Coronary artery (tissue), 2 donors: ENCODE results near the gene STT3A.

Source experiments
- DNase-seq: peaks from one replicate; pipeline ENCODE4 v3.0.0-alpha.2; 2017; ENCODE audit warnings: low spot score
- H3K27ac ChIP-seq, 2 donors: fragments of 200-600 bp; sonication (generic); one replicate each; pipeline ENCODE4 v1.5.1; 2016 to 2019
- H3K4me3 ChIP-seq: fragments of 200-600 bp; sonication (generic); 2 replicates; pipeline ENCODE4 v1.5.1; 2016; ENCODE audit warnings: mild to moderate bottlenecking, moderate library complexity
- CTCF ChIP-seq: fragments of 200-600 bp; sonication (generic); IDR thresholded peaks from one replicate; pipeline ENCODE4 v1.5.1; 2019; ENCODE audit warnings: antibody characterized with exemption

Gene STT3A

DNA sequence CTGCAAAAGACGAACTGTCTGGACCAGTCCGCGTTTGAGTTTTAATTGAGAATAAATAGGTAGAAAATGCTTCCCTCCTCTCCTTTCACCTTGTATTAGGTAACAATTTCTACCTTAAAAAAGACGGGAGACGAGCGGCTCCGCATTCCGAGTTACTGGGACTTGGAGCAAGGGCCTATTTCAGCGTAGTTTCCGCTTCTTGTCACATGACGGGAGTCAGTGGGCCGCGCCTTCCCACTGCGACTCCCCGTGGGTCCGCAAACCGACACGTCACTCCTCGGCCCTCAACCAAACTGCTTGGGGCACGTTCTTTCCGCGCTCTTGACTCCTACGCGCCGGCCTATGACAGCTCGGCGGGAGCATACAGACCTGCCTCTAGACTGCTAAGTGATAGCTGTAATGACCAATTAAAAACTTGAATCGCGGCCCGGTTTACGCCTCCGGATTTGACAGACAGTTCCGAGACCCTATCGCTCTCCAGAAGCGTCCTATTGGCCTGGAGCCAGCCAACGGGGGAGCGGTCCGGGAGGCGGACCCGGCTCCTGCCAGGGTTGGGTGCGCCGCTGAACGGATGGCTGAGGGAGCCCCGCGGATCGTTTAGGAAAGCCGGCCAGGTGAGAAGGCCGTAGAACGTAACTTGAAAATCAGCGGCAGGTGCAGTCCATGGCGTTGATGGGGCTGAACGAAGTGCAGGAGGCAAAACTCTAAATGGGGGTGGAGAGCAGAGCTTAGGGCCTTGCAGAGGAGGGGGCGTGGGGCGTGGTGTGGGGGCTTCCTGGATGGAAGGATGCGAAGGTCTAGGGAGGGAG lies at the start of gene STT3A:
TSS of gene STT3A (plus strand) at position 548 of the 809 bp plus-strand sequence. CDS start 3,064 bp downstream, outside the sequence.
- Histone ChIP-seq H3K27ac (peak within 1 kb of the TSS; percentile 92 to 95), H3K4me3 (peak within 1 kb of the TSS; percentile 89)
- no peak for TF ChIP-seq CTCF
- DNase-seq: peak; percentile 100

- no peak for TF ChIP-seq CTCF
- no peak for DNase-seq
- no peak overlapping the region for H3K4me3 ChIP-seq
- H3K27ac ChIP-seq: no peak overlapping the region
Measured at GRCh38 chr11:125550780-125551179, 41.9 kb upstream of the STT3A start.

DNA sequence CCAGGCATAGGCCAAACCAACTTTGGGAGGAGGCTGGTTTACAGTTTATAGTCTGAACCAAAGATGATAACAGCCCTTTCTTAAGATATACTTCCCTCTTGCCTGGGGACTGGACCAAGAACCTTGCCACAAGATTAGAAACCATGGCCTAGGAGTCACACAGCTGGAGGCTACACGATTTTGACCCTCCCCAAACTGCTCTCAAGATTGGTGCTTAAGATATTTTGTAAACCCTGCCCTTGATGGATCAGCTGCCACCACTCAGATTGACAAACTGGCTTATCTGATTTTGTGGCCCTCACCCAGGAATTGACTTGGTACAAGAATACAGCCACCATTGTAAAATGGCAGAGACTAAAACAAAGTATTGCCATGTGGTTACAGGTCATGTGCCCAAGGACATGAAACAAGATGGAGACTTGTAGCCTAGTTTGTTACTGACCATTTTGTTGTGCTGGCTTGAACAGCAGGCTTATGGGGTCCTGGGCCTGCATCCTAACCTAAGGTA lies 40.8 kb upstream of the STT3A start:
- H3K27ac ChIP-seq: no peak overlapping the region

GRCh38 chr11:125552927-125553326 lies 39.7 kb upstream of the STT3A start:
- no peak for DNase-seq
- TF ChIP-seq CTCF: no peak
- H3K27ac ChIP-seq: no peak overlapping the region
- no peak overlapping the region for H3K4me3 ChIP-seq

More for the DNA sequence above, 40.8 kb upstream of the STT3A start:
- no peak overlapping the region for H3K4me3 ChIP-seq
- no peak for DNase-seq
- TF ChIP-seq CTCF: no peak

GRCh38 chr11:125553357-125553756 lies 39.3 kb upstream of the STT3A start:
- no peak overlapping the region for H3K27ac ChIP-seq
- DNase-seq: no peak
- no peak overlapping the region for H3K4me3 ChIP-seq
- no peak for TF ChIP-seq CTCF

DNA sequence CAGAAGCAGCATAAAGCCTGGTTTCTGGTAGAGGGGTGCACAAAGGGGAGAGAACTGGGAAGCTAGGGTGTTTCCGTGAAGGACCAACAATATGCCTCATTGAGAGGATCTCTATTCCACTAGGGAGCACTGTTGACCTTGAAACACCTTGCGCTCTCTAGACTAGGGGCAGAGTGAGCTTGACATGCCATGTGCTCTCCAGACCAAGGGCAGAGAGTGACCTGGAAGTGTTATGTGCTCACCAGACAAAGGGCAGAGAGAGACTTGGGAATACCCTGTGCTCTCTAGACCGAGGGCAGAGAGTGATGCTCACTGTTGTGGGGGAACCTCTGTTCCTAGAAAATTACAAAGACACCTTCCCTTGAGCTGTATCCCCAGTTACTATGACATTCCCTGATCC lies 38.6 kb upstream of the STT3A start:
- DNase-seq: no peak
- no peak overlapping the region for H3K27ac ChIP-seq
- H3K4me3 ChIP-seq: no peak overlapping the region
- TF ChIP-seq CTCF: no peak

GRCh38 chr11:125559888-125560287 lies 32.8 kb upstream of the STT3A start:
- H3K4me3 ChIP-seq: no peak overlapping the region
- TF ChIP-seq CTCF: no peak
- no peak overlapping the region for H3K27ac ChIP-seq
- no peak for DNase-seq
